Measurements from ENCODE around the gene CACNA1D.

DNA sequence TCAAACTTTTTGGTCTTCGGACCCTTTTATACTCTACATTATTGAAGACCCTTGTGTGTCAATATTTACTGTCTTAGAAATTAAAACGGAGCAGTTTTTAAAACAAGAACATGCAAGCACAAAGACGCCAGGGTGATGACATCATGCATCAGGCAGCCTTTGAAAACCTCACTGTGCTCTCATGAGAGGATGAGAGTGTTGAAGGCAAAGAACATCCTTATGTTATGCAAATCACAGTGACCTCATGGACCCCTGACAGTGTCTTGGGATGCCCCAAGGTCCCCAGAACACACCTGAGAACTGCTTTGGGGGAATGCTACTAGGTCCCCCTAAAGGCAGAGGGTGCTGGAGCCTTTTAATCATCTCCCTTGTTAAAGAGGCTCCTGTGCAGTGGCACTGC is 300.2 kb downstream of the CACNA1D start:
- TF ChIP-seq, protein P1, sequence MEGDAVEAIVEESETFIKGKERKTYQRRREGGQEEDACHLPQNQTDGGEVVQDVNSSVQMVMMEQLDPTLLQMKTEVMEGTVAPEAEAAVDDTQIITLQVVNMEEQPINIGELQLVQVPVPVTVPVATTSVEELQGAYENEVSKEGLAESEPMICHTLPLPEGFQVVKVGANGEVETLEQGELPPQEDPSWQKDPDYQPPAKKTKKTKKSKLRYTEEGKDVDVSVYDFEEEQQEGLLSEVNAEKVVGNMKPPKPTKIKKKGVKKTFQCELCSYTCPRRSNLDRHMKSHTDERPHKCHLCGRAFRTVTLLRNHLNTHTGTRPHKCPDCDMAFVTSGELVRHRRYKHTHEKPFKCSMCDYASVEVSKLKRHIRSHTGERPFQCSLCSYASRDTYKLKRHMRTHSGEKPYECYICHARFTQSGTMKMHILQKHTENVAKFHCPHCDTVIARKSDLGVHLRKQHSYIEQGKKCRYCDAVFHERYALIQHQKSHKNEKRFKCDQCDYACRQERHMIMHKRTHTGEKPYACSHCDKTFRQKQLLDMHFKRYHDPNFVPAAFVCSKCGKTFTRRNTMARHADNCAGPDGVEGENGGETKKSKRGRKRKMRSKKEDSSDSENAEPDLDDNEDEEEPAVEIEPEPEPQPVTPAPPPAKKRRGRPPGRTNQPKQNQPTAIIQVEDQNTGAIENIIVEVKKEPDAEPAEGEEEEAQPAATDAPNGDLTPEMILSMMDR (optimal IDR thresholded peaks at IDR 0.05 in 1 of 3, IDR thresholded peaks at IDR 0.05 in 1 of 3, conservative IDR thresholded peaks at IDR 0.05 in 1 of 3; ENCODE audit: extremely low read depth in 1 of 3, insufficient read depth in 2 of 3, low read length in 3 of 3), result no peak
- no peak for TF ChIP-seq EZH2 (IDR thresholded peaks at IDR 0.05; ENCODE audit: low read length)
